Activated CD8-positive, alpha-beta T cell treated with anti-CD3 and anti-CD28 coated beads, Interleukin-2, amount 10 ng/mL, durations not matched to agents 7 days and 5 days (primary cell): ENCODE results near the gene ACSM5. TPM values are rescaled to one million over a fixed set of nuclear protein-coding genes. Genes with fewer than 3 reads are reported as not detected.
"Not testable (repeated sequence)": the region's sequence is repeated elsewhere in the genome, so short reads cannot be mapped to it uniquely, and the experiment has no call there.

Experiments
- ATAC-seq: fragments of 150-1000 bp; cut with Tn5 transposase; one replicate; pipeline ENCODE4 v1.10.0; 2021; ENCODE audit warnings: moderate library complexity
- CTCF ChIA-PET: fragments of 350-600 bp; sonication (Branson Sonifier 250); formaldehyde crosslinking; loops from one replicate; lab custom pipeline; 2021; ENCODE audit warnings: antibody characterized with exemption; lab: Charles Lee
- POLR2A ChIA-PET: fragments of 350-600 bp; sonication (Branson Sonifier 250); formaldehyde crosslinking; loops from one replicate; lab custom pipeline; 2021; ENCODE audit warnings: antibody characterized with exemption; lab: Charles Lee
- DNase-seq: peaks from one replicate; pipeline ENCODE4 v3.0.0-alpha.2; 2020
- H3K27ac Mint-ChIP-seq: one replicate; pipeline ENCODE4 v1.8.0; 2021; ENCODE audit warnings: mild to moderate bottlenecking, mixed read lengths
- H3K27me3 Mint-ChIP-seq: one replicate; pipeline ENCODE4 v1.8.0; 2021; ENCODE audit warnings: low read depth, mixed read lengths
- H3K36me3 Mint-ChIP-seq: one replicate; pipeline ENCODE4 v1.8.0; 2021; ENCODE audit warnings: low read depth, mixed read lengths
- H3K4me1 Mint-ChIP-seq: one replicate; pipeline ENCODE4 v1.8.0; 2021; ENCODE audit warnings: low read depth, mixed read lengths
- H3K4me3 Mint-ChIP-seq: one replicate; pipeline ENCODE4 v1.8.0; 2021; ENCODE audit warnings: mild to moderate bottlenecking, mixed read lengths
- H3K9me3 Mint-ChIP-seq: one replicate; pipeline ENCODE4 v1.8.0; 2022; ENCODE audit warnings: mixed read lengths; ENCODE audit not compliant: insufficient read depth
- total RNA-seq, 2 experiments: library from RNA; stranded (reverse); gene quantifications; one replicate each; pipeline ENCODE4 v1.2.3, GENCODE V29; 2021

ACSM5 gene
- total RNA-seq, 2 experiments from 2014 or later = not detected

DNA sequence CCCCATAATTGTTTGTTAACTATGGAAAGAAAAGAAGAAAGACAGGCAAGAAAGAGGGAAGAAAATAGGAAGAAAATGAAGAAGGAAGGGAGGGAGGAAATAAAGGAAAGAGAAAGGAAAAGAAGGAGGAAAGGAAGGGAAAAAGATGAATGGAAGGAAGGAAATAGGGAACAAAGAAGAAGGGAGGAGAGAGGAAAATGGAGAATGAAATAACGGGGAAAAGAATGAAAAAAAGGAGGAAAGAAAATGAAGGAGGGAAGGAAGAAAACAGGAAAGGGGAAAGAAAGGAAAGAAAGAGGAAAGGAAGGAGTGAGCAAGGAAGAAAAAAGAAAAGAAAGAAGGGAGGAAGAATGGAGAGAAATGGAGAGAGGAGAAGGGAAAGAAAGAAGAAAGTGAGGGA is 21.1 kb downstream of the ACSM5 start:
- H3K27ac Mint-ChIP-seq, H3K36me3 Mint-ChIP-seq, DNase-seq, H3K4me3 Mint-ChIP-seq, POLR2A ChIA-PET, H3K4me1 Mint-ChIP-seq, CTCF ChIA-PET, H3K9me3 Mint-ChIP-seq, H3K27me3 Mint-ChIP-seq, ATAC-seq: not testable (repeated sequence)

DNA sequence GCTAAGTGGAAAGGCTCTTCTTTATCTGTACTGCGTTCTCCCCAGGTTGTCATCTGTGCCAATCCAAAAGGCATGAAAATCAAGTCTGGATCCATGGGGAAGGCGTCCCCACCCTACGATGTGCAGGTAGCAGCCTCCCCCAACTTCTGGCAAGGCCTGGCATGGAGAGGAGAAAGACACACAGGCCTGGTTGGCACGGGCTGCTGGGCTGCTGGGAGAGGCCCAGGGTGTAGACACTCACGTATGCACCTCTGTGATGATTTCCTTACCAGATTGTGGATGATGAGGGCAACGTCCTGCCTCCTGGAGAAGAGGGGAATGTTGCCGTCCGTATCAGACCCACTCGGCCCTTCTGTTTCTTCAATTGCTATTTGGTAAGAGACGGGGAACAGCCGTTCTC is 21.6 kb downstream of the ACSM5 start:
- ATAC-seq (no peak), DNase-seq (no peak)
- ChIA-PET CTCF (no interaction called here), POLR2A (no interaction called here)
- Mint-ChIP-seq H3K4me1 (no peaks in the 10 kb centered on the region), H3K27ac (no peak overlapping the region), H3K9me3 (no peaks in the 10 kb centered on the region), H3K36me3 (no peaks in the 10 kb centered on the region), H3K27me3 (no peaks in the 10 kb centered on the region), H3K4me3 (no peak overlapping the region)

- H3K4me3 Mint-ChIP-seq, H3K4me1 Mint-ChIP-seq, DNase-seq, CTCF ChIA-PET, H3K36me3 Mint-ChIP-seq, H3K9me3 Mint-ChIP-seq, ATAC-seq, H3K27ac Mint-ChIP-seq, POLR2A ChIA-PET, H3K27me3 Mint-ChIP-seq: not testable (repeated sequence)
Observed at GRCh38 chr16:20438950-20439349, 29.6 kb downstream of the ACSM5 start.

- H3K36me3 Mint-ChIP-seq, CTCF ChIA-PET, H3K27me3 Mint-ChIP-seq, H3K9me3 Mint-ChIP-seq, POLR2A ChIA-PET, H3K4me3 Mint-ChIP-seq, H3K4me1 Mint-ChIP-seq, H3K27ac Mint-ChIP-seq, ATAC-seq, DNase-seq: not testable (repeated sequence)
Observed at GRCh38 chr16:20439820-20440231, 30.5 kb downstream of the ACSM5 start.

- POLR2A ChIA-PET, H3K4me3 Mint-ChIP-seq, H3K36me3 Mint-ChIP-seq, DNase-seq, CTCF ChIA-PET, H3K27me3 Mint-ChIP-seq, ATAC-seq, H3K27ac Mint-ChIP-seq, H3K4me1 Mint-ChIP-seq, H3K9me3 Mint-ChIP-seq: not testable (repeated sequence)
Observed at GRCh38 chr16:20440731-20441130, 31.4 kb downstream of the ACSM5 start.

GRCh38 chr16:20441191-20441590 is 31.9 kb downstream of the ACSM5 start:
- no peaks in the 10 kb centered on the region for H3K36me3 Mint-ChIP-seq
- H3K4me1 Mint-ChIP-seq = no peaks in the 10 kb centered on the region
- ChIA-PET CTCF (no interaction called here), POLR2A (no interaction called here)
- H3K4me3 Mint-ChIP-seq = no peak overlapping the region
- H3K27ac Mint-ChIP-seq = no peak overlapping the region
- H3K27me3 Mint-ChIP-seq = no peaks in the 10 kb centered on the region
- ATAC-seq (no peak), DNase-seq (no peak)
- no peaks in the 10 kb centered on the region for H3K9me3 Mint-ChIP-seq

DNA sequence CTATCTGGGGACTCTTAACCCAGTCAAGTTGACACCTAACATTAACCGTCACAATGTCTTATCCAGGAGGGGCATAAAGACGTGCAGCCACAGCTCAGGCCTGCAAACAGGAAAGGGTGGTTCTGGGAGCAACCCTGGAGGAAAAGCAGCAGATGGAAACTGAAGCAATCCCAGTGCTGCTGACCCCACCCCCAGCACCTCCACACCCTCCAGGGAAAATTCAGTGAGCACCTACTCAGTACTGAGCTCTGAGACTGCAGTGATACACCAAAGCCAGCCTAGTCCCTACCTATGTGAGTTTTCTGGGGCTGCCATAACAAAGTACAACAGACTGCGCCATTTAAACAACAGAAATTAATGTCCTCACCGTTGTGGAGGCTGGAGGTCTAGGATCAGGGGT is 32.5 kb downstream of the ACSM5 start:
- H3K27me3 Mint-ChIP-seq, POLR2A ChIA-PET, H3K36me3 Mint-ChIP-seq, H3K4me3 Mint-ChIP-seq, H3K9me3 Mint-ChIP-seq, ATAC-seq, H3K27ac Mint-ChIP-seq, DNase-seq, H3K4me1 Mint-ChIP-seq, CTCF ChIA-PET: not testable (repeated sequence)

DNA sequence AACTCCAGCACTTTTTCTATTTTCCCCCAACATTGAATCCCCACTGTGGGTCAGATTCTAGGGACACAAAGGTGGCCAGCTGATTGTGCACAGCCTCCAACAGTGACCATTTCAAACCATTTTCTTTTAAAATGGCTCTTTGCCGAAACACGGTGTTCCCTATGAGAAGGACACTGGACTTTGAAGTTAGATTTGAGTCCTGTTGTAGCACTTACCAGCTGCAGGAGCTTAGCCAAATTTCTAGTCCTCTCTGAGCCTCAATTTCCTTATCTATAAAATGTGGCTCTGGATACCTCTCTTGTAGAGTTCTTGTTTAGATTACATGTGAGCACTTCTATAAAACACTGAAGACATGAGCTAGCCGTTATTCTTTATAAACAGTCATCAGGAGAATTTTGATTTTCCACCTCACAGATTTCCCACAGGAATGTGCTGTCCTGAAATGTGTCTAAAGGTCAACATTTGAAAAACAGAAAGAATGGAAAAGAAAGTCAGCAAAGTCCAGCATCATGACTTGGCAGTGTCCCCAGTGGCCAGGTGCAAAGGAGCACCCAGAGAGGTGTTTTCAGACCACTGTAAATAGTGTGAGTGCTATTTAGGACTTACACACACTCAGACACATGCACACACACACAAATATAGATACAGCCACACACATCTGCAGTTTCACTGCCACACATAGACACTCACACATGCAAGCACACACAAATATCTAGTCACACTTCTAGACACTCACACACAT is 37.5 kb downstream of the ACSM5 start:
- H3K4me3 Mint-ChIP-seq, H3K27ac Mint-ChIP-seq, DNase-seq, H3K27me3 Mint-ChIP-seq, H3K4me1 Mint-ChIP-seq, H3K36me3 Mint-ChIP-seq, POLR2A ChIA-PET, H3K9me3 Mint-ChIP-seq, ATAC-seq, CTCF ChIA-PET: not testable (repeated sequence)

GRCh38 chr16:20451364-20451763 is 42.0 kb downstream of the ACSM5 start, which contains the start of gene ACSM2A:
Gene ACSM2A (plus strand): TSS chr16:20451521. CDS start chr16:20460115, 8,594 bp downstream.
- DNase-seq, H3K4me3 Mint-ChIP-seq, H3K9me3 Mint-ChIP-seq, CTCF ChIA-PET, ATAC-seq, H3K27ac Mint-ChIP-seq, POLR2A ChIA-PET, H3K27me3 Mint-ChIP-seq, H3K4me1 Mint-ChIP-seq, H3K36me3 Mint-ChIP-seq: not testable (repeated sequence)

DNA sequence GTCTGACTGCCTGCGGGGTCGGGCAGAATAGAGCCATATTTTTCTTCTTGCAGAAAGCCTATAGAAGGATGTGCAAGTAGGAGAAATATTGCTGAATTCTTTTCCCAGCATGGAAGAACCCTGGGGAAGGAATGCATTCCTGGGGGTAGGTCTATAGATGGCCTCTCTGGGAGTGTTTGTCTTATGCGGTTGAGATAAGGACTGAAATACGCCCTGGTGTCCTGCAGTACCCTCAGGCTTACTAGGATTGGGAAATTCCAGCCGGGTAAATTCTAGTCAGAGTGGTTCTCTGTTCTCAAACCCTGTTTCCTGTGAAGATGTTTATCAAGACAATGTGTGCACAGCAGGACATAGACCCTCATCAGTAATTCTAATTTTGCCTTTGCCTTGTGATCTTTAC is 44.3 kb downstream of the ACSM5 start:
- H3K9me3 Mint-ChIP-seq, H3K4me1 Mint-ChIP-seq, H3K27me3 Mint-ChIP-seq, H3K27ac Mint-ChIP-seq, DNase-seq, H3K36me3 Mint-ChIP-seq, POLR2A ChIA-PET, H3K4me3 Mint-ChIP-seq, CTCF ChIA-PET, ATAC-seq: not testable (repeated sequence)

- DNase-seq, H3K4me1 Mint-ChIP-seq, H3K27ac Mint-ChIP-seq, CTCF ChIA-PET, H3K9me3 Mint-ChIP-seq, H3K27me3 Mint-ChIP-seq, POLR2A ChIA-PET, H3K4me3 Mint-ChIP-seq, H3K36me3 Mint-ChIP-seq, ATAC-seq: not testable (repeated sequence)
Observed at GRCh38 chr16:20459227-20459626, 49.9 kb downstream of the ACSM5 start.

- H3K36me3 Mint-ChIP-seq, H3K9me3 Mint-ChIP-seq, POLR2A ChIA-PET, CTCF ChIA-PET, H3K4me3 Mint-ChIP-seq, DNase-seq, ATAC-seq, H3K27me3 Mint-ChIP-seq, H3K4me1 Mint-ChIP-seq, H3K27ac Mint-ChIP-seq: not testable (repeated sequence)
Observed at GRCh38 chr16:20460313-20460712, 51.0 kb downstream of the ACSM5 start.

DNA sequence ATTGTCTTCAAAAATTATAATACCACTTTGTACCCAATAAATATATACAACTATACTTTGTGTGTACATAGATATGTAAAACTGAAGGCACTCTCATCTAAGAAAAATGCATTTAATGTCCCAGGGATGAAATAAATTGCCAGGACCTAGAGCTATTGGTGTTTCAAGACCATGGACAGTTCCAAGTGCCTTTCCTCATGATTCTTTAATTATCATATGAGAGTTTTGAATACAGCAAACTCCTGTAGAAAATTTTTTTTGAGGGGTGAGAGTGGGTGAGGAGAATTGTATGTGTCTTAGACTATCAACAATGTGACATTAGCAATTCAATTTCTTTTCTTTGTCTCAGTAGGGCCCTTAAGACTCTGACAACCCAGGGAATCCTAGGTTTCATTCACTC is 59.6 kb downstream of the ACSM5 start:
- H3K27ac Mint-ChIP-seq, DNase-seq, CTCF ChIA-PET, H3K4me1 Mint-ChIP-seq, POLR2A ChIA-PET, ATAC-seq, H3K27me3 Mint-ChIP-seq, H3K9me3 Mint-ChIP-seq, H3K4me3 Mint-ChIP-seq, H3K36me3 Mint-ChIP-seq: not testable (repeated sequence)
